Hippocampal formation (tissue), 2 donors: ENCODE results near the gene GPR63.
"Not testable (repeated sequence)": the region's sequence is repeated elsewhere in the genome, so short reads cannot be mapped to it uniquely, and the experiment has no call there.

ENCODE experiments used
- DNase-seq, 2 donors: peaks; one replicate each; lab custom pipeline; 2025; lab: John Stamatoyannopoulos, UW

The GPR63 gene, protein sequence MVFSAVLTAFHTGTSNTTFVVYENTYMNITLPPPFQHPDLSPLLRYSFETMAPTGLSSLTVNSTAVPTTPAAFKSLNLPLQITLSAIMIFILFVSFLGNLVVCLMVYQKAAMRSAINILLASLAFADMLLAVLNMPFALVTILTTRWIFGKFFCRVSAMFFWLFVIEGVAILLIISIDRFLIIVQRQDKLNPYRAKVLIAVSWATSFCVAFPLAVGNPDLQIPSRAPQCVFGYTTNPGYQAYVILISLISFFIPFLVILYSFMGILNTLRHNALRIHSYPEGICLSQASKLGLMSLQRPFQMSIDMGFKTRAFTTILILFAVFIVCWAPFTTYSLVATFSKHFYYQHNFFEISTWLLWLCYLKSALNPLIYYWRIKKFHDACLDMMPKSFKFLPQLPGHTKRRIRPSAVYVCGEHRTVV

GRCh38 chr6:96837081-96837971 lies at the start of gene GPR63:
TSS of gene GPR63 (minus strand) at chr6:96837477. CDS start at chr6:96799731, 37,746 bp downstream.
- DNase-seq: peak; percentile 28 to 41

DNA sequence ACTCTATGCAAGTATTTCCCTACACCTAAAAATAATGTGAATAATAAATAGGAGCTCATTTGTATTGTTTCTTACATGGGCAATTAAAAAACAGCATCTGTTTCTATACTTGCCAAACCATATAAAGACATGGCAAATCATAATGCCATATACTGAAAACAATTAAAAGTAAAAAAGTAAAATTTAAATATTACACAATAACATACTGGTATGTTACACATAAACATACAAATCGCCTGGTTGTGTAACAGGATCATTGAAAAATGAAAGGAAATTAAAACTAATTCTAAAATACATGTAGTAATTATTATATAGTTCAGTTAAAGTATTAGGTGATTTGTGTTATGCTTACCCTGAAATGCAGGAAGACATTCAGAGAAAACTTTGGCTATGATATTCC lies 49.2 kb upstream of the GPR63 start:
- no peak for DNase-seq

DNA sequence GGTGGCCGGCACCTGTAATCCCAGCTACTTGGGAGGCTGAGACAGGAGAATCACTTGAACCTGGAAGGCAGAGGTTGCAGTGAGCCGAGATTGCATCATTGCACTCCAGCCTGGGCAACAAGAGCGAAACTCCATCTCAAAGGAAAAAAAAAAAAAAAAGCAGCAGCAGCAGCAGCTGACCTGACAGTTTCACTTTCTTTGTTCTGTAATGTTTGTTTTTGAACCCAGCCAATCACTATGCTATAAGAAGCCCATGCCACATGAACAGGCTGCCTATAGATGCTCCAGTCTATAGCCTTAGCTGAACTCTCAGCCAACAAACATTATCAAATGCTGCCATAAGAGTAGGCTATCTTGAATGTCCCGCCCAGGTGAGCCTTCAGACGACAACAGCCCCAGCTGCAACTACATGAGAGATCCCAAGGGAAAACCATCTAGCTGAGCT lies 47.9 kb upstream of the GPR63 start:
- not testable (repeated sequence) for DNase-seq

DNA sequence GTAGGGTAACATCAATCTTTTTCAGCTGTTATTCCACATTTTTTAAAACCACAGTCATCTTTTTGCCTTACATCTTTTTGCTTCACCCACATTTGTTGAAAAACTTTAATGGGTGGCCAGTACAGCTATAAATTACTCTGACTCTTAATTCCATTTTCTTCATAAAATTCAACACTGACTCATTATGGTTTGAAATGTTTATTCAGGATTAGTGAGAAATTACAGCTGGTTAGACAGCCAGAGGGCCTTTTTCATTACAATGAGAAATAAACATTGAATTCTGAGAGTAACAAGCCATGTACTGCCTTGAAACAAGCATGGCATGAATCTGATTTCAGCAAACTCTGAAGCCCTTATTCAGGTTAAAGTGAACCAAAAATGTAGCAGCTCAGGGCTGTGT lies 40.9 kb upstream of the GPR63 start:
- no peak for DNase-seq

GRCh38 chr6:96876886-96877545 lies 39.7 kb upstream of the GPR63 start:
- DNase-seq: no peak

GRCh38 chr6:96872976-96873375 lies 35.7 kb upstream of the GPR63 start:
- no peak for DNase-seq

DNA sequence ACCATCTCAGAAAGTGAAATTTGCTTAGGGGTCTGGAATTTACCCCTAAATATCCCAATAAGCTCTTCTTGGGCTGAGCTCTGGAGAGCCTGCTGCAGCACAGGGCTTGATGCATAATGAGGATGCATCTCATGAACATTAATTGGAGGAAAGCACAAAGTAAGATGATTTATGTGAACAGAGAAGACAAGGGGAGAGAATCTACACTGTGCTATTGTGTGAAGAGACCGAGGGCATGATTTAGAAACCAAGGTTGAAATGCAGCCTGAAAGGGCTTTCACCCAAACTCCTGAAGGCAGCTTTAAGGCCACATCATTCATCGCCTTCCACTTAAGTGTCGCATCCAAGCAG lies 27.8 kb upstream of the GPR63 start:
- DNase-seq: no peak

DNA sequence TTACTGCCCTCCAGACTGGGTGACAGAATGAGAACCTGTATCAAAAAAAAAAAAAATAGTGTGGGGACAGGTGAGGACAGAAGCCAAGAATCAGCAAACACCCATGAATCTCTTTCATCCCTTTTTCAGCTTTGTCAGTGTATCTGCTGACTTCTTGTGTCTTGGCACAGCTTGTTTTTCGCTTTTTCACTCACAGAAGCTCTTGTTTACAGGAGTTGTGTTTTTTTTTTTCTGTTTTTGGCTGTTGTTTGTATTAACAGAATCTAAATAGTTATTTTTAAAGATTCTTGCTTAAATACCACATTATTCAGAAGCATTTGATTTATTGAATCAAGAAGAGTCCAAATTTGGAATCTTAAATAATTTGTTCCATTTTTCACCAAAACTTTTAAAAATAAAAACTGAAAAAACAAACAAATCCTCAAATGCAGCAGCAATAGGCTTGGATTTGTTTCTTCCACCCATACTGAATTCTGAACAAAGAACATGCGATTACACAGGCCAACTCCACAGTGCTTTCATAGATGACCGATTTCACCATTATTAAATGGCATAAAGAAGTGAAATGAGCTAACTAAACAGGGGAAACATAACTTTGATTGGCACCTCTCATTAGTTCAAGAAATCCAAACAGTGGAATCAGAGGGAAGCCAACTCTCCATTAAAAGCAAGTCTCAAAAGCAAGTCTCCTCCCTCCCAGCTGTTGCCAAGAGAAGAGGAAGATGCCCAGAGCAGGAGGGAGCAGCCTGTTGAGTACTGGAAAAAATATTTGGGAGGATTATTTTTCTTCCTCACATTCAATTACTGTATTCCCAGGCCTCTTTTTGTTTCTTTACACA lies 27.2 kb upstream of the GPR63 start:
- DNase-seq: no peak

GRCh38 chr6:96862560-96862959 lies 25.3 kb upstream of the GPR63 start:
- no peak for DNase-seq

DNA sequence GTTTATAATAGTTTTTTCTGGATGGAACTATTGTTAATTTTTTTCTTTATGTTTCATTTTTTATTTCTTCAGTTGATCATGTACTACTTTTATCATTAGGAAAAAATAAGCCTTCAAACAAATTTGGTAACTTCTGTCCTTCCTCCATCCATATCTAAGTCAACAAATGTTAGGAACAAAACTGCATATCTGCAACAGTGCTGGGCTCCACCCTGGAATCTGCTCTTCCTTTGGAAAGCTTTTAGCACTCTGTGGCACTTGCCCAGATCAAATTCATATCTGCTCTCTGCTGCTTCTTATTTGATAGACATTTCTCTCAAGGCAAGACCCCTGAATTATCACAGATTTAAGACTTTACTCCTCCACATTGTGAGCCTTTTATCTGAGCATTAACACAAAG lies 24.3 kb upstream of the GPR63 start:
- no peak for DNase-seq

DNA sequence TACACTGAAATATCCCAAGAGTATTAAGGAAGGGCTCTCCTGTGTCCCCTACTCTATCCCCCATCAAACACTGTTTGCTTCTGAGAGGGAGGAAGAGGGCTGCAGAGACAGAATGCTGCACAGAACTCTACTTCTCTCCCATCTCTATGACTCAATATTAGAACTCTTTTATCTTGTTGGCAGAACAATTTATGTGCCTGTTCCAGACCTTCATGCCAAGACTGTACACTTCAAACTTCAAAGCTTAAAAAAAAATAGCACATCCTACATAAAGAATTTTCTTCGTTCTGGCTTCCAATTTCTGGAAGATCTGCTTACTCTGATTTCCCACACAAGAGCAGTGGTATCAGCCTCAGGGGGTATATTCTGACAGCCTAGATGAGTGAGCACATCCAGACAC lies 19.6 kb upstream of the GPR63 start:
- DNase-seq: no peak

- no peak for DNase-seq
Observed at GRCh38 chr6:96853083-96853482, 15.8 kb upstream of the GPR63 start.

DNA sequence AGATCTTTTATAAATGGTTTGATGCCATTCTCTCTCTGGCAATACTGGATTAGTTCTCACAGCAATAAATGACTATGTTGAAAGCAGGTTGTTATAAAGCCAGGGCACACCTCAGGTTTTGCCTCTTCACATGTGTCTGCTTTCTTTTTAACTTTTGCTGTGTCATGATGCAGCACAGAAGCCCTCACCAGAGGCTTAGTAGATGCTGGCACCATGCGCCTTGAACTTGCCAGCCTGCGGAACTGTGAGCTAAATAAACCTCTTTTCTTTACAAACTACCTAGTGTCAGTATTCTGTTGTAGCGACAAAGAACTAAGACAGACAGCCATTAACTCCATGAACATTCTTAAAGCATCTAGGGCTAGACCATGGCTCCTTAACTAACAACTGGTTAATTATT lies 15.3 kb upstream of the GPR63 start:
- DNase-seq: no peak

GRCh38 chr6:96851858-96852257 lies 14.6 kb upstream of the GPR63 start:
- DNase-seq: no peak

- DNase-seq: no peak
Observed at GRCh38 chr6:96849615-96850014, 12.3 kb upstream of the GPR63 start.

DNA sequence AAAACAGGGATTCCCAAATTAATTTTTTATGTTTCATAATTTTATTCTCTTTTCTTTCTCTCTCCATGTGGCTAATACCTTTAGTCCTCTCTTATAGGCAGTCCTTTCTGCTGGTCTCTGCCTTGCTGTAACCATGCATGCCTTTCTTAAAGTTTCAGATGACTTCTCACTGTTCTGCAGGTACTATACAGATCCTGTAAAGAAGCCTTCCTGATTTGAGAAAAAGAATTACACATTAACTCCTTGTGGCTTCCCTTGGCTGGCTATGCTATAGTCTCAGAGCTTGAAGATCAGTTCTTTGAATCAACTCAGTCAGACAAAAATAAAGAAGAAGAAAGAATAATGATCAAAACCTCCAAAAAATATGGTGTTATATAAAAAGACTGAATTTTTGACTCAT lies 7.3 kb upstream of the GPR63 start:
- no peak for DNase-seq

- DNase-seq: no peak
Observed at GRCh38 chr6:96841345-96841744, 4.1 kb upstream of the GPR63 start.

DNA sequence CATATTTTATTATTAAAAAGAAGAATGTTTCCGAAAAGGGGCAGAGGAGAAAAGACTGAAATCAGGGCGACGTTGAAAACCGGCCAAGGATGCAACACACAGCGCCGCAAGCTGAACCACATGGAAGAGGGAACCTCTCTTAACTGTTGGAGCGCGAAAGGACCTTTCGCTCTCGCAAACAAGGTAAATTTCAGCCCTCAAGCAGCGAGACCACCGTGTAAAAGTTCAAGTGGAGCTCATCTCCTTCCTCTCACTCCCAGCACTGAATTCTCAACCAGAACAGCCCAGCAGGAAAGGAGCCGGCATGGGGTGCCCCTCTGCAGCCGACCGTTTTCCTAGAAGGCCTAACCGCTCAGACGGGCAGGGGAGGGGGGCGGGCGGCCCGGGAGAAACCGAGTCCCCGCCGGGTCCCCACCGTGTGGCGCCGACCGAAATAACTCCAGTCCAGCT lies 621 bp downstream of the GPR63 start:
- DNase-seq: peak in 1 of 2 donors; percentile 30

DNA sequence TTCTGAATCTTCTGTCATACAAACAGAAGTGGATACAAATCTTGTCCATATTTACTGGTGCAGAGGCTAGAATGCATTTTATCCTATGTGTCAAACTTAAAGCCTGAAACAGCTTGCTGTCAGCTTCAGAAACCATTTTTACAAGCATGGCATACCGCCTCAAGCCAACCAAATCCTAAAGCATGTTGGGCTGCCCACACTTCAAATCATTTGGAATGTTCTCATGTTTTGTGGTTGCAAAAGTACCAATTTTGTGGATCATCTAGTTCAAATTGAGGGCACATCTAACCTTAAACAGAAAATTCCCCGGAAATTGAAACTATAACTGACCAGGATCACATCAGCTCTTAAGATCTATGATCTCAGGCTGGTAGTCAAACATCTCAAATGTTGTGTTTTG lies 3.2 kb downstream of the GPR63 start:
- DNase-seq: no peak

DNA sequence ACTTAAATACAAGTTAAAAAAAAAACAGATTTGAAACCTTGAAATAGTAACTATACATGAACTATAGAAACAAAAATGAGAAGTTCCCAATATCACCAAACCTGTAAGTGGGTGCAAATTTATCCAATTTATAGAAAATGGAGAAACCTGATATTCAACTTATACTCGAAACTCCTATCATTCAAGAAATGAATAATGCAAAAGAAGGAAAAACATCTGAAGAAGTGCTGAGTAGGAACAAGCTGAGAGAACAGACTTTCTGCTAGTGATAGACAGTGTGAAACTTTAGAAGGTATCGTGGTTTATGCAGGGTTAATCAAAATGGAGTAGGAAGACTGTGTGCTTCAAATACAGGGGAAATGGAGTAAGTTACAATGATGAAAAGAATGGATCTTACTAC lies 4.5 kb downstream of the GPR63 start:
- no peak for DNase-seq

GRCh38 chr6:96826865-96827264 lies 10.4 kb downstream of the GPR63 start:
- DNase-seq: no peak

DNA sequence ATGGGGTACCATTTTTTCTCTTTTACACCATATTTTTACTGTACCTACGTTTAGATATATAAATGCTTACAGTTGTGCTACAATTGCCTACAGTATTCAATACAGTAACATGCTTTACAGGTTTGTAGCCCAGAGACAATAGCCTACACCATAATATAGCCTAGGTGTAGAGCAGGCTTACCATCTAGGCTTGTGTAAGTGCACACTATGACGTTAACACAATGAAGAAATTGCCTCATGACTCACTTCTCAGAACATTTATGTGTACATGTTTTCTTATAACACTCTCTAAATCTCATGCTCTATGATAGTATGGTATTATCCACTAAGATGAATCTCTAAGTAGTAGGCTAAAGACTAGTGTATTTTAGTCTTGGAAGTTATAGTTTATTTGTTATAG lies 13.5 kb downstream of the GPR63 start:
- DNase-seq: no peak
